Fibroblast of skin of right quadriceps (primary cell): ENCODE results near the gene CMTM6.
A peak's percentile ranks its signal among the peaks of the same experiment; 100 is the strongest.
"Not testable (repeated sequence)": the region's sequence is repeated elsewhere in the genome, so short reads cannot be mapped to it uniquely, and the experiment has no call there.

Experiments
- DNase-seq: peaks from one replicate; pipeline ENCODE4 v3.0.0-alpha.2; 2013

The CMTM6 gene

GRCh38 chr3:32440611-32441350 is 61.9 kb downstream of the CMTM6 start:
- DNase-seq, result peak; percentile 23

GRCh38 chr3:32439421-32439820 is 63.2 kb downstream of the CMTM6 start:
- DNase-seq, result not testable (repeated sequence)

- no peak for DNase-seq
These were observed 63.9 kb downstream of the CMTM6 start for GRCh38 chr3:32438596-32439344.

- DNase-seq, result no peak
These were observed 64.8 kb downstream of the CMTM6 start for GRCh38 chr3:32437896-32438295.

GRCh38 chr3:32436816-32437189 is 65.8 kb downstream of the CMTM6 start:
- no peak for DNase-seq

- no peak for DNase-seq
These were observed 66.5 kb downstream of the CMTM6 start for GRCh38 chr3:32435911-32436815.

GRCh38 chr3:32434206-32434605 is 68.4 kb downstream of the CMTM6 start:
- no peak for DNase-seq

GRCh38 chr3:32432711-32433530 is 69.7 kb downstream of the CMTM6 start:
- DNase-seq, result peak; percentile 25

GRCh38 chr3:32432045-32432710 is 70.5 kb downstream of the CMTM6 start:
- DNase-seq, result no peak

GRCh38 chr3:32431481-32431880 is 71.2 kb downstream of the CMTM6 start:
- no peak for DNase-seq
